ENCODE data around the gene CRIP2. TPM values are rescaled to one million over a fixed set of nuclear protein-coding genes. Genes with fewer than 3 reads are reported as not detected.
A peak's percentile ranks its signal among the peaks of the same experiment; 100 is the strongest.

CRIP2 gene
- total RNA-seq, 2 donors from 2014 or later: 65.9 to 96.6 TPM

DNA sequence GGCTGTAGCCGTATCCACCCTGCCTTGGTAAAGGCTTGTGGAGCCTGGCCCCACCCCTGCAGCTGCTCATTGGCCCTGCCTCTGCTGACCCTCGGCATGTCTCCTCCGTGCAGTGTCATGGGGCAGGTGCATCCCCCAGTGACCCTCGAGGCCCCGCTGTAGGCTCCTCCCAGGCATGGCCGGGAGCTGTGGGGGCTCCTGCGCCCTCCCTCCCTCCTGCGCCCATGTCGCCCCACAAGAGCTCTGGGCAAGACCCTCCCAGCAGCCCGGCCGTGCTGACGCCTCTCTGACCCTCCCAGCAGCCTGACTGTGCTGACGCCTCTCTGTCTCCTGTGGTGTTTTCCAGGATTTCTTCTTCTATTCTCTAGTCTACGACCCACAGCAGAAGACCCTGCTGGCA lies 20.8 kb upstream of the CRIP2 start:
- no peak for DNase-seq
- Histone ChIP-seq H3K27ac (no peak overlapping the region), H3K4me1 (peaks cover 5% of the 10 kb centered on the region), H3K4me3 (no peak overlapping the region), H3K36me3 (replicated peaks in 1 of 2; ENCODE audit: insufficient read depth in 1 of 2, low read depth in 2 of 2) (peaks cover 0 to 7% of the 10 kb centered on the region in 2 donors), H3K9me3 (no peaks in the 10 kb centered on the region), H3K27me3 (no peaks in the 10 kb centered on the region)
- 89 to 96% methylated on average over 10 to 14 of the region's 14 CpGs for WGBS, 2 donors
- no peak for ATAC-seq
- intact Hi-C loops (cut with DNase I): no loop called here
- no peak for TF ChIP-seq POLR2A (IDR thresholded peaks at IDR 0.05)
- TF ChIP-seq, protein P1, sequence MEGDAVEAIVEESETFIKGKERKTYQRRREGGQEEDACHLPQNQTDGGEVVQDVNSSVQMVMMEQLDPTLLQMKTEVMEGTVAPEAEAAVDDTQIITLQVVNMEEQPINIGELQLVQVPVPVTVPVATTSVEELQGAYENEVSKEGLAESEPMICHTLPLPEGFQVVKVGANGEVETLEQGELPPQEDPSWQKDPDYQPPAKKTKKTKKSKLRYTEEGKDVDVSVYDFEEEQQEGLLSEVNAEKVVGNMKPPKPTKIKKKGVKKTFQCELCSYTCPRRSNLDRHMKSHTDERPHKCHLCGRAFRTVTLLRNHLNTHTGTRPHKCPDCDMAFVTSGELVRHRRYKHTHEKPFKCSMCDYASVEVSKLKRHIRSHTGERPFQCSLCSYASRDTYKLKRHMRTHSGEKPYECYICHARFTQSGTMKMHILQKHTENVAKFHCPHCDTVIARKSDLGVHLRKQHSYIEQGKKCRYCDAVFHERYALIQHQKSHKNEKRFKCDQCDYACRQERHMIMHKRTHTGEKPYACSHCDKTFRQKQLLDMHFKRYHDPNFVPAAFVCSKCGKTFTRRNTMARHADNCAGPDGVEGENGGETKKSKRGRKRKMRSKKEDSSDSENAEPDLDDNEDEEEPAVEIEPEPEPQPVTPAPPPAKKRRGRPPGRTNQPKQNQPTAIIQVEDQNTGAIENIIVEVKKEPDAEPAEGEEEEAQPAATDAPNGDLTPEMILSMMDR (IDR thresholded peaks at IDR 0.05): no peak

DNA sequence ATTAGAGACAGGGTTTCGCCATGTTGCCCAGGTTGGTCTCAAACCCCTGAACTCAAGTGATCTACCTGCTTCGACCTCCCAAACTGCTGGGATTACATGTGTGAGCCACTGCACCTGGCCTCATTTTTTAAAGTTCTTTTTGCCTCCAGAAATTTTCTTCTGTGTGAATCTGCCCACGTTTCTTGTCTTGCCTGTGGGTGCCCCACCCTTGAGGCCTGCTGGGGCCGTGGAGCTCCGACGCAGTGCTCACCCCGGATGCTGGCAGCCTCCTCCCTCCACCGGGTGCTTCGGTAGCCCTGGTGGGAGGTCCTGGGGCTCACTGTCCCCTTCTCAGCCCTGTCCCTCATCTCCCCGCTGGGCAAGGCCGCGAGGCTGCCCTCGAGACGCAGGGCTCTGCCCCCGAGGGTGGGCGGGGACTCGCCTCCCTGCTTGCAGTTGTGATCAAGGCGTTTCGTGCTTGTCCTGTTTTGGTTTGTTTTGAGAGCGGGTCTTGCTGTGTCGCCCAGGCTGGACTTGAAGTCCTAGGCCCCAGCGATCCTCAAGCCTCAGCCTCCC lies 19.5 kb upstream of the CRIP2 start:
- H3K9me3 ChIP-seq: no peaks in the 10 kb centered on the region
- TF ChIP-seq POLR2A (IDR thresholded peaks at IDR 0.05): no peak
- H3K4me1 ChIP-seq: no peaks in the 10 kb centered on the region
- H3K27me3 ChIP-seq: no peaks in the 10 kb centered on the region
- WGBS, 2 donors: 91 to 92% methylated on average over 7 to 22 of the region's 22 CpGs
- no peak for DNase-seq
- ATAC-seq: no peak
- intact Hi-C loops (cut with DNase I): no loop called here
- H3K27ac ChIP-seq: no peak overlapping the region
- H3K36me3 ChIP-seq (replicated peaks in 1 of 2; ENCODE audit: insufficient read depth in 1 of 2, low read depth in 2 of 2): peaks cover 0 to 7% of the 10 kb centered on the region in 2 donors
- no peak overlapping the region for H3K4me3 ChIP-seq

DNA sequence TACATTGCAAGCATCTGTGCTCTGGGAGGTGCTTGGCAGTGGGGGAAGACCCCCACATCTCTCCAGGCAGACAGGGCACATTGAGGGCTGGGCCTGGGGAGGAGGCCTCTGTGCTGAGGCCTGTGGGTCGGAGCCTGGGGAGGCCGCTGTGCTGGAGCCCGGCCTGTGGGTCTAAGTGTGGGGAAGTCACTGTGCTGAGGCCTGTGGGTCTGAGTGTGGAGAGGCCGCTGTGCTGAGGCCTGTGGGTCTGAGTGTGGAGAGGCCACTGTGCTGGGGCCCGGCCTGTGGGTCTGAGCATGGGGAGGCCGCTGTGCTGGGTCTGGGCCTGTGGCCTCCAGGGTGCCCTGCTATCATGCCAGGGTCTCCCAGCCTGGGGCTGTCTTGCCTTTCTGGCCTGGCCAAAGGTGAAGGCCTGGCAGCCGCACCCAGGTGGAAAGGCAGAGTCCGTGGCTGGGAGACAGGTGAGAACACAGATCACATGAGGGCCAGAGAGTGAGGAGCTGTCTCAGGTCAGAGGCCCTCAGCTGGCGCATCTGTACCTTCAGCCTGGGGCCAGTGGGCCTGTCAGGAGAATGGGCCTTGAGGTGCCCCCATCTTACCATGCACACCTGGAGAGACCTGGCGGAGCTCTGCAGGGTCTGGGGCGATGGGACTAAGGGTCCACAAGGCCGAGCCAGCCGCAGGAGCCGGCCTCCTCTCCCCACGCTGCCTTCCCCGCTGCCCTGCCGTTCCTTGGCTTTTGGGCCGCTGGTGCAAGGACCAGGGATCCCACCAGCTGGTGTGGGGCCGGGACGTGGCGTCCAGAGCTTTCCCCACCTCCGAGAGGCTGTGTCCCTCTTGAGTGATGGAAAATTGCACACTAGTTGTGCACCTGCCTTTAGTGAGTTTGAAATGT lies 18.6 kb upstream of the CRIP2 start:
- DNase-seq (no peak), ATAC-seq (peak; percentile 27)
- H3K27me3 ChIP-seq: no peaks in the 10 kb centered on the region
- H3K36me3 ChIP-seq (replicated peaks in 1 of 2; ENCODE audit: insufficient read depth in 1 of 2, low read depth in 2 of 2): peaks cover 0 to 10% of the 10 kb centered on the region in 2 donors
- WGBS, 2 donors: 81 to 89% methylated on average over 6 to 22 of the region's 22 CpGs
- TF ChIP-seq POLR2A (IDR thresholded peaks at IDR 0.05): no peak
- TF ChIP-seq, protein P1 (IDR thresholded peaks at IDR 0.05): no peak
- no peak overlapping the region for H3K4me3 ChIP-seq
- no peak overlapping the region for H3K27ac ChIP-seq
- H3K9me3 ChIP-seq: no peaks in the 10 kb centered on the region
- intact Hi-C loops (cut with DNase I): no loop called here
- no peaks in the 10 kb centered on the region for H3K4me1 ChIP-seq

DNA sequence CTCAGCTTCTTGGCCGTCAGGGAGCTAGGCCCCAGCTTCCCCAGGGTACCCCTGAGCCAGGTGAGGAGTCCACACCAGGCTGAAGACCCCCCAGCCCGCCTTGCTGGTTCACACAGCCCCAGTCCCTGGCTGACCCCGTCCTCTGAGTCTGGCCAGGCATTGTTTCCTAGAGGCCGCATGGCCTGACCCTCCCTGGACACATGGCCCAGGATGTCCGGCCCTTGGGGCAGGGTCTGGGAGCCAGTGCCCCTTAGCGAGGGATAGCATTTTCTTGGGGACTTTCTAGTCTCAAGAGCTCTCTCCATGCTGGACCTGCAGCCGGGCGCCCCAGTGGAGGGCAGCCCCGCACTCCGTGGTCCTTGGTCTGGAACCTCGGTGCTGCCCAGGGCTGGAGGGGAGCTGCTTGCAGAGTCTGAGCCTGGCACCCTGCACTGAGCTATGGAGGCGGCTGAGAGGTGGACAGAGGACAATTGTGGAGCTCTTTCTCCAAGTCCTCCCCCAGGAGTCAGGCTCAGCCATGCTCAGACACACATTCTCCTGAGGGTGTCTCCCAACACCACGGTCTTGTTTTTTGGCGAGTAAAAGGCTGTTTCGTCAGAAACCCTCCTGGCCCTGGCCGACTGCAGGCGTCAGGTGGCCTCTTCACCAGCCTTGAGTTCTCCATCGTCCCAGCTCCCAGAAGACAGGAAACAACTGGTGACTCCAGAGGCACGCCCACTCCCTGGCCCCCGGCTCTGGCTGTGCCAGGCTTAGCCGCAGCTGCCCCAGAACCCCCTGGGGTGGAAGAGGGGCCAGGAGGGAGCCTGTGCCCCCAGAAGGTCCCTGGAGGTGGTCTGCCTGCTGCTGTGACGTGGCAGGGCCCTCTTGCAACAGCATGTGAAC lies 17.6 kb upstream of the CRIP2 start:
- Histone ChIP-seq H3K4me1 (no peaks in the 10 kb centered on the region), H3K36me3 (replicated peaks in 1 of 2; ENCODE audit: insufficient read depth in 1 of 2, low read depth in 2 of 2) (peaks cover 0 to 11% of the 10 kb centered on the region in 2 donors), H3K9me3 (no peaks in the 10 kb centered on the region), H3K27ac (no peak overlapping the region), H3K4me3 (no peak overlapping the region), H3K27me3 (no peaks in the 10 kb centered on the region)
- intact Hi-C loops (cut with DNase I): no loop called here
- no peak for TF ChIP-seq POLR2A (IDR thresholded peaks at IDR 0.05)
- TF ChIP-seq, protein P1 (IDR thresholded peaks at IDR 0.05): no peak
- WGBS, 2 donors: 83 to 85% methylated on average over 10 to 21 of the region's 22 CpGs
- no peak for ATAC-seq
- DNase-seq: no peak

DNA sequence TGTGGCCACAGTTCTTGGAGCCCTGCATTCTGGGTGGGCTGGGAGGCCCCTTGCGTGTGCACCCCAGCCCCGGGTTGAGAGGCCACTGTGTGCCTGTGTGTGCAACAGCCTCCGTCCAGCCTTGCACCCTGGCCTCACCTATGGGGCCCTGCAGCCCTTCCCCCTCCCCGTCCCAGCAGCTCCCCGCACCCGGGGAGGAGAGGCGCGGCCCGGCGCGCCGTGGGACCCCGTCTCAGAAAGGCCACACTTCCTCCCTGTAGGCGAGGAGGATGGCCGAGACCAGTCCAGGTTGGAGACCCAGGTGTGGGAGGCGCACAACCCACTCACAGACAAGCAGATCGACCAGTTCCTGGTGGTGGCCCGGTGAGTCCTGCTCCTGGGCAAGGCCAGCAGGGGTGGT lies 16.6 kb upstream of the CRIP2 start:
- intact Hi-C loops (cut with DNase I): no loop called here
- no peak for TF ChIP-seq POLR2A (IDR thresholded peaks at IDR 0.05)
- TF ChIP-seq, protein P1 (IDR thresholded peaks at IDR 0.05): no peak
- WGBS, 2 donors: 85 to 87% methylated on average over 10 to 17 of the region's 18 CpGs
- Histone ChIP-seq H3K27ac (no peak overlapping the region), H3K9me3 (no peaks in the 10 kb centered on the region), H3K4me1 (no peaks in the 10 kb centered on the region), H3K36me3 (replicated peaks in 1 of 2; ENCODE audit: insufficient read depth in 1 of 2, low read depth in 2 of 2) (peaks cover 0 to 11% of the 10 kb centered on the region in 2 donors), H3K4me3 (no peak overlapping the region), H3K27me3 (no peaks in the 10 kb centered on the region)
- DNase-seq (no peak), ATAC-seq (no peak)

Data from body of pancreas (tissue), 4 donors.